Measurements from ENCODE around the gene PARN.

DNA sequence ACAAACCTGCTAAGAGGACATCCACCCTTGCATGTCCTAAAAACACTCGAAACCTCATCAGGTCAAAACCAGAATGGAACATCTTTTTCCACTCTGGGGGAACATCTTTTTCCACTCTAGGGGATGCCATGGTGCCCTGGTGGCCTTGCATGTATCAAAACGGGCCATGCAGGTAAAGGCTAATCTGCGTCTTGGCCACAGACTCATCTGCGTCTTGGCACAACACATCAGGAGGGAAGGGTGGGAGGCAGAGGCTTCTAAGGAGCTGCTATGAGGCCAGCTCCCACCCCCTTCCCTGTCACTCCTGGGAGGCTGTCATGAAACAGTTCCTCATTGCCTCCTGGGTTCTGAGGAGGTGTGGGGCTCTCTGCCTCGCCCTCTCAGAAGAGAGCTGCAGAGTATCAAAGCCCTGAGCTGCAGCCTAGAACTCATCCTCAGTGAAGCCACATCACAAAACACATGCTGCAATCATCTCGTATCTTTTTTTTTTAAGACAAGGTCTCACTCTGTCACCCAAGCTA is 27.6 kb downstream of the PARN start:
- TF ChIP-seq BCL6 (CRISPR knock-in tag; IDR thresholded peaks at IDR 0.05): no peak
- TF ChIP-seq, protein P1, sequence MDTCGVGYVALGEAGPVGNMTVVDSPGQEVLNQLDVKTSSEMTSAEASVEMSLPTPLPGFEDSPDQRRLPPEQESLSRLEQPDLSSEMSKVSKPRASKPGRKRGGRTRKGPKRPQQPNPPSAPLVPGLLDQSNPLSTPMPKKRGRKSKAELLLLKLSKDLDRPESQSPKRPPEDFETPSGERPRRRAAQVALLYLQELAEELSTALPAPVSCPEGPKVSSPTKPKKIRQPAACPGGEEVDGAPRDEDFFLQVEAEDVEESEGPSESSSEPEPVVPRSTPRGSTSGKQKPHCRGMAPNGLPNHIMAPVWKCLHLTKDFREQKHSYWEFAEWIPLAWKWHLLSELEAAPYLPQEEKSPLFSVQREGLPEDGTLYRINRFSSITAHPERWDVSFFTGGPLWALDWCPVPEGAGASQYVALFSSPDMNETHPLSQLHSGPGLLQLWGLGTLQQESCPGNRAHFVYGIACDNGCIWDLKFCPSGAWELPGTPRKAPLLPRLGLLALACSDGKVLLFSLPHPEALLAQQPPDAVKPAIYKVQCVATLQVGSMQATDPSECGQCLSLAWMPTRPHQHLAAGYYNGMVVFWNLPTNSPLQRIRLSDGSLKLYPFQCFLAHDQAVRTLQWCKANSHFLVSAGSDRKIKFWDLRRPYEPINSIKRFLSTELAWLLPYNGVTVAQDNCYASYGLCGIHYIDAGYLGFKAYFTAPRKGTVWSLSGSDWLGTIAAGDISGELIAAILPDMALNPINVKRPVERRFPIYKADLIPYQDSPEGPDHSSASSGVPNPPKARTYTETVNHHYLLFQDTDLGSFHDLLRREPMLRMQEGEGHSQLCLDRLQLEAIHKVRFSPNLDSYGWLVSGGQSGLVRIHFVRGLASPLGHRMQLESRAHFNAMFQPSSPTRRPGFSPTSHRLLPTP (IDR thresholded peaks at IDR 0.05; ENCODE audit: borderline replicate concordance, extremely low read depth, insufficient read length): no peak
- TF ChIP-seq, protein P2, sequence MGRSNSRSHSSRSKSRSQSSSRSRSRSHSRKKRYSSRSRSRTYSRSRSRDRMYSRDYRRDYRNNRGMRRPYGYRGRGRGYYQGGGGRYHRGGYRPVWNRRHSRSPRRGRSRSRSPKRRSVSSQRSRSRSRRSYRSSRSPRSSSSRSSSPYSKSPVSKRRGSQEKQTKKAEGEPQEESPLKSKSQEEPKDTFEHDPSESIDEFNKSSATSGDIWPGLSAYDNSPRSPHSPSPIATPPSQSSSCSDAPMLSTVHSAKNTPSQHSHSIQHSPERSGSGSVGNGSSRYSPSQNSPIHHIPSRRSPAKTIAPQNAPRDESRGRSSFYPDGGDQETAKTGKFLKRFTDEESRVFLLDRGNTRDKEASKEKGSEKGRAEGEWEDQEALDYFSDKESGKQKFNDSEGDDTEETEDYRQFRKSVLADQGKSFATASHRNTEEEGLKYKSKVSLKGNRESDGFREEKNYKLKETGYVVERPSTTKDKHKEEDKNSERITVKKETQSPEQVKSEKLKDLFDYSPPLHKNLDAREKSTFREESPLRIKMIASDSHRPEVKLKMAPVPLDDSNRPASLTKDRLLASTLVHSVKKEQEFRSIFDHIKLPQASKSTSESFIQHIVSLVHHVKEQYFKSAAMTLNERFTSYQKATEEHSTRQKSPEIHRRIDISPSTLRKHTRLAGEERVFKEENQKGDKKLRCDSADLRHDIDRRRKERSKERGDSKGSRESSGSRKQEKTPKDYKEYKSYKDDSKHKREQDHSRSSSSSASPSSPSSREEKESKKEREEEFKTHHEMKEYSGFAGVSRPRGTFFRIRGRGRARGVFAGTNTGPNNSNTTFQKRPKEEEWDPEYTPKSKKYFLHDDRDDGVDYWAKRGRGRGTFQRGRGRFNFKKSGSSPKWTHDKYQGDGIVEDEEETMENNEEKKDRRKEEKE (IDR thresholded peaks at IDR 0.05; ENCODE audit: borderline replicate concordance in 1 of 2, control insufficient read depth in 1 of 2, low read depth in 2 of 2, low read length in 1 of 2): no peak
- no peak for TF ChIP-seq XRCC5 (IDR thresholded peaks at IDR 0.05; ENCODE audit: low read depth, low read length)
- no peak for TF ChIP-seq TBP (optimal IDR thresholded peaks at IDR 0.05; ENCODE audit: low read depth, low read length)
- TF ChIP-seq NFIC (IDR thresholded peaks at IDR 0.05): no peak

Data from K562 (cell line).